Neural cell (in vitro differentiated cells): ENCODE data around the gene OGFR. TPM values are rescaled to one million over a fixed set of nuclear protein-coding genes. Genes with fewer than 3 reads are reported as not detected.
A peak's percentile ranks its signal among the peaks of the same experiment; 100 is the strongest.

Source experiments
- H2AFZ ChIP-seq: fragments of 200-600, 300-800 bp; sonication (generic), shearing (Covaris generic); 2 replicates; pipeline ENCODE4 v1.6.0; 2014; ENCODE audit warnings: low read depth, mild to moderate bottlenecking, antibody characterized with exemption, low read length, moderate library complexity
- H3F3A ChIP-seq: fragments of 200-600 bp; shearing (Covaris generic); 2 replicates; pipeline ENCODE4 v1.6.1; 2016; ENCODE audit warnings: mild to moderate bottlenecking, moderate library complexity, mixed read lengths, antibody characterized with exemption, low read length; ENCODE audit not compliant: insufficient read depth, poor library complexity, severe bottlenecking
- H3K27ac ChIP-seq: fragments of 200-600, 300-800 bp; sonication (generic), shearing (Covaris generic); 2 replicates; pipeline ENCODE4 v1.5.1; 2014; ENCODE audit warnings: mild to moderate bottlenecking, low read length, moderate library complexity
- H3K27me3 ChIP-seq: fragments of 300-800, 200-600 bp; sonication (generic), shearing (Covaris generic); 2 replicates; pipeline ENCODE4 v1.6.0; 2014; ENCODE audit warnings: mild to moderate bottlenecking, low read depth, low read length, moderate library complexity; ENCODE audit not compliant: insufficient read depth
- H3K36me3 ChIP-seq: fragments of 300-800, 200-600 bp; sonication (generic), shearing (Covaris generic); 2 replicates; pipeline ENCODE4 v1.5.1; 2014; ENCODE audit warnings: mild to moderate bottlenecking, antibody characterized with exemption, low read length, moderate library complexity; ENCODE audit not compliant: insufficient read depth
- H3K4me2 ChIP-seq: fragments of 300-800, 200-600 bp; sonication (generic), shearing (Covaris generic); 2 replicates; pipeline ENCODE4 v1.6.0; 2014; ENCODE audit warnings: mild to moderate bottlenecking, low read length
- H3K4me3 ChIP-seq: fragments of 300-800, 200-600 bp; sonication (generic), shearing (Covaris generic); 2 replicates; pipeline ENCODE4 v1.5.1; 2014; ENCODE audit warnings: mild to moderate bottlenecking, low read length, moderate library complexity
- H3K79me2 ChIP-seq: fragments of 200-600 bp; shearing (Covaris generic); replicated peaks from 2 replicates; pipeline ENCODE4 v1.6.0; 2014; ENCODE audit warnings: mild to moderate bottlenecking, low read length, moderate library complexity; ENCODE audit not compliant: insufficient read depth
- H3K9ac ChIP-seq: fragments of 300-800, 200-600 bp; sonication (generic), shearing (Covaris generic); 2 replicates; pipeline ENCODE4 v1.6.1; 2016; ENCODE audit warnings: mild to moderate bottlenecking, low read length, mixed read lengths
- H3K9me2 ChIP-seq: fragments of 200-600 bp; shearing (Covaris generic); 2 replicates; pipeline ENCODE4 v1.6.1; 2016; ENCODE audit warnings: mild to moderate bottlenecking, low read length, mixed read lengths; ENCODE audit not compliant: insufficient read depth
- H3K9me3 ChIP-seq: fragments of 200-600, 300-800 bp; sonication (generic), shearing (Covaris generic); 2 replicates; pipeline ENCODE4 v1.6.1; 2016; ENCODE audit warnings: mild to moderate bottlenecking, mixed run types, low read length, moderate library complexity, mixed read lengths
- H4K20me1 ChIP-seq: fragments of 200-600 bp; shearing (Covaris generic); 2 replicates; pipeline ENCODE4 v1.6.1; 2016; ENCODE audit warnings: mild to moderate bottlenecking, mixed run types; ENCODE audit not compliant: insufficient read depth
- EP300 ChIP-seq: fragments of 450-650 bp; conservative IDR thresholded peaks from 2 replicates; pipeline ENCODE4 v1.6.1; 2014; ENCODE audit warnings: antibody characterized with exemption, mild to moderate bottlenecking, moderate library complexity; ENCODE audit not compliant: poor library complexity, severe bottlenecking
- EZH2 ChIP-seq: fragments of 200-600, 300-800 bp; shearing (Covaris generic), sonication (generic); IDR thresholded peaks from 2 replicates; pipeline ENCODE4 v1.6.1; 2014; ENCODE audit warnings: antibody characterized with exemption, low read length, borderline replicate concordance, mild to moderate bottlenecking; ENCODE audit not compliant: insufficient read depth, poor library complexity, severe bottlenecking
- MXI1 ChIP-seq: fragments of 450-650 bp; conservative IDR thresholded peaks from 2 replicates; pipeline ENCODE4 v1.6.1; 2014; ENCODE audit warnings: antibody characterized with exemption, mild to moderate bottlenecking; ENCODE audit not compliant: poor library complexity, severe bottlenecking
- POLR2AphosphoS5 ChIP-seq: IDR thresholded peaks from 2 replicates; pipeline ENCODE4 v1.6.1; 2012
- RAD21 ChIP-seq: fragments of 450-650 bp; conservative IDR thresholded peaks from 2 replicates; pipeline ENCODE4 v1.6.1; 2014; ENCODE audit warnings: antibody characterized with exemption, mild to moderate bottlenecking, moderate library complexity
- SMC3 ChIP-seq: fragments of 450-650 bp; conservative IDR thresholded peaks from 2 replicates; pipeline ENCODE4 v1.6.1; 2014; ENCODE audit warnings: antibody characterized with exemption, mild to moderate bottlenecking, moderate library complexity; ENCODE audit not compliant: poor library complexity
- TAF1 ChIP-seq: IDR thresholded peaks from 2 replicates; pipeline ENCODE4 v1.6.1; 2012; ENCODE audit warnings: low read depth
- polyA plus RNA-seq: library from polyadenylated mRNA; depleted of rRNA; stranded (reverse); fragments of >200 nt; gene quantifications from 2 replicates; pipeline ENCODE4 v1.2.3, GENCODE V29; 2014
- TF ChIP-seq, protein P1 (sequence below): IDR thresholded peaks from 2 replicates; pipeline ENCODE4 v1.6.1; 2012; ENCODE audit warnings: borderline replicate concordance
- TF ChIP-seq, protein P2 (sequence below): fragments of 450-650 bp; IDR thresholded peaks from 2 replicates; pipeline ENCODE4 v1.5.1; 2014; ENCODE audit warnings: antibody characterized with exemption, mild to moderate bottlenecking, moderate library complexity; ENCODE audit not compliant: poor library complexity, severe bottlenecking

The OGFR gene
- polyA plus RNA-seq, 1 donor from 2014 or later, result 15.6 TPM

DNA sequence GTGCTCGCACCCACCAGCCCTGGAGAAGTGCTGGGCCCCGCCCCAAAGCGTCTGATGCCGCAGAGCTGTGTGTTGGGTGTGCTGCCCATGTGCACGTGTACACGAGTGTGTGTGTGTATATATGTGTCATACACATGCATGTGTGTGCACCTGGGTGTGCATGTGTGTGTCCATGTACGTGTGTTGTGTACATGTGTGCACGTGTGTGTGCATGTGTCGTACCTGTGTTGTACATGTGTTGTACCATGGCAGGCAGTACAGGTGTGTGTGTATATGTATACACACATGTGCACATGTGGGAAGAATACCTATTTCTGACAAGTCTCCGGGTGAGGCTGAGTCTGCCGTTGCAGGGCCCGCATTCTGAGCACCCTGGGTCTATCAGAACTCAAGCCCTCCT lies 14.6 kb upstream of the OGFR start:
- no peaks in the 10 kb centered on the region for H3K9me3 ChIP-seq
- no peak overlapping the region for H2AFZ ChIP-seq
- no peak overlapping the region for H3K4me3 ChIP-seq
- no peaks in the 10 kb centered on the region for H3K79me2 ChIP-seq
- no peaks in the 10 kb centered on the region for H4K20me1 ChIP-seq
- H3K36me3 ChIP-seq, result no peaks in the 10 kb centered on the region
- H3K27me3 ChIP-seq, result no peaks in the 10 kb centered on the region
- no peaks in the 10 kb centered on the region for H3F3A ChIP-seq
- H3K27ac ChIP-seq, result no peak overlapping the region
- H3K4me2 ChIP-seq, result no peak overlapping the region
- H3K9ac ChIP-seq, result no peak overlapping the region
- H3K9me2 ChIP-seq, result no peaks in the 10 kb centered on the region
- TF ChIP-seq, protein P1, sequence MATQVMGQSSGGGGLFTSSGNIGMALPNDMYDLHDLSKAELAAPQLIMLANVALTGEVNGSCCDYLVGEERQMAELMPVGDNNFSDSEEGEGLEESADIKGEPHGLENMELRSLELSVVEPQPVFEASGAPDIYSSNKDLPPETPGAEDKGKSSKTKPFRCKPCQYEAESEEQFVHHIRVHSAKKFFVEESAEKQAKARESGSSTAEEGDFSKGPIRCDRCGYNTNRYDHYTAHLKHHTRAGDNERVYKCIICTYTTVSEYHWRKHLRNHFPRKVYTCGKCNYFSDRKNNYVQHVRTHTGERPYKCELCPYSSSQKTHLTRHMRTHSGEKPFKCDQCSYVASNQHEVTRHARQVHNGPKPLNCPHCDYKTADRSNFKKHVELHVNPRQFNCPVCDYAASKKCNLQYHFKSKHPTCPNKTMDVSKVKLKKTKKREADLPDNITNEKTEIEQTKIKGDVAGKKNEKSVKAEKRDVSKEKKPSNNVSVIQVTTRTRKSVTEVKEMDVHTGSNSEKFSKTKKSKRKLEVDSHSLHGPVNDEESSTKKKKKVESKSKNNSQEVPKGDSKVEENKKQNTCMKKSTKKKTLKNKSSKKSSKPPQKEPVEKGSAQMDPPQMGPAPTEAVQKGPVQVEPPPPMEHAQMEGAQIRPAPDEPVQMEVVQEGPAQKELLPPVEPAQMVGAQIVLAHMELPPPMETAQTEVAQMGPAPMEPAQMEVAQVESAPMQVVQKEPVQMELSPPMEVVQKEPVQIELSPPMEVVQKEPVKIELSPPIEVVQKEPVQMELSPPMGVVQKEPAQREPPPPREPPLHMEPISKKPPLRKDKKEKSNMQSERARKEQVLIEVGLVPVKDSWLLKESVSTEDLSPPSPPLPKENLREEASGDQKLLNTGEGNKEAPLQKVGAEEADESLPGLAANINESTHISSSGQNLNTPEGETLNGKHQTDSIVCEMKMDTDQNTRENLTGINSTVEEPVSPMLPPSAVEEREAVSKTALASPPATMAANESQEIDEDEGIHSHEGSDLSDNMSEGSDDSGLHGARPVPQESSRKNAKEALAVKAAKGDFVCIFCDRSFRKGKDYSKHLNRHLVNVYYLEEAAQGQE, result no peak
- TF ChIP-seq POLR2AphosphoS5 (no peak), EP300 (no peak), SMC3 (no peak), EZH2 (no peak), TAF1 (no peak), RAD21 (no peak)

DNA sequence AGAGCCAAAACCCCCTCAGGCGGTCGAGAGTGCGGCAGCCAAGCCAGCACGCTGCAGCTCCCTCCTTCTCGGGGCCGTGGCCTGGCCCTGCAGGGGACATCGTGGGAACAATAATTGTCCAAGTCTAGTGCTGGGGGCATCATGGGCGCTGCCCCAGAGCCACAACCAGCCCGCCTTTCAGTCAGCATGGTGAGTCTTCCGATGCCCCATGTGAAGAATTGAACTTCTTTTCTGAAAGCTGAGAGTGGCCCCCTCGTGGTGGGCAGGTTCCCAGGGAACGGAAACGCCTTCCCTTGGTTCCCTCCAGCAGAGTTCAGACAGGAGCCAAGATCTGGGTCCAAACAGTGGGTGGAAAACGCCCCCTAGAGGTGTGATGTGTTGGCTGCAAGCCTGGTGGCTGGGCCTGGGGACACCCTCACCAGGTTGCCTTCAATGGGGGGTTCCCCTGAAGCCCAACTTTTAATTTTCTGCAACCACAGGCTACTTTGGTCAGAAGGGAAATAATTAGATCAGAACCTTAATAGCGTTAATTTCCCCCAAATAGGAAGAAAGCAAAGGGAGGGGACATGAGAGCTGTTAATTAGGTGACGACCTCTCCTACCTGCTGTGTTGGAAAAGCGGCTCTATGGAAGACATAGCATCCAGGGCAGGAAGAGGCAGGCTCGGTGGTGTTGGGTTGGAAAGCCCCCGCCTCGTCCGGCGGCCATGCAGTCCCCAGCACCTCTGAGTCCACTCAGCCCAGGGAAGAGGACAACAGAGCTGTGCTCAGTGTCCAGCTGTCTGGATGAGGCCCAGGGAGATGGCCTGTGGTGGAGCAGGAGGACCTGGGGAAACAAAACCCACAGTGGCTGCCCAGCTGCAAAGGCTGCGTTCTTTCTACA lies 13.1 kb upstream of the OGFR start:
- Histone ChIP-seq H2AFZ (no peak overlapping the region), H3F3A (no peaks in the 10 kb centered on the region), H3K79me2 (no peaks in the 10 kb centered on the region), H3K9me3 (no peaks in the 10 kb centered on the region), H3K27me3 (no peaks in the 10 kb centered on the region), H3K4me3 (no peak overlapping the region), H3K4me2 (no peak overlapping the region), H3K9me2 (no peaks in the 10 kb centered on the region), H3K27ac (no peak overlapping the region), H3K9ac (no peak overlapping the region), H3K36me3 (no peaks in the 10 kb centered on the region), H4K20me1 (no peaks in the 10 kb centered on the region)
- TF ChIP-seq POLR2AphosphoS5 (no peak), MXI1 (peak; percentile 83), EZH2 (no peak), SMC3 (peak; percentile 99), EP300 (no peak), RAD21 (peak; percentile 99), TAF1 (no peak)
- TF ChIP-seq, protein P2, sequence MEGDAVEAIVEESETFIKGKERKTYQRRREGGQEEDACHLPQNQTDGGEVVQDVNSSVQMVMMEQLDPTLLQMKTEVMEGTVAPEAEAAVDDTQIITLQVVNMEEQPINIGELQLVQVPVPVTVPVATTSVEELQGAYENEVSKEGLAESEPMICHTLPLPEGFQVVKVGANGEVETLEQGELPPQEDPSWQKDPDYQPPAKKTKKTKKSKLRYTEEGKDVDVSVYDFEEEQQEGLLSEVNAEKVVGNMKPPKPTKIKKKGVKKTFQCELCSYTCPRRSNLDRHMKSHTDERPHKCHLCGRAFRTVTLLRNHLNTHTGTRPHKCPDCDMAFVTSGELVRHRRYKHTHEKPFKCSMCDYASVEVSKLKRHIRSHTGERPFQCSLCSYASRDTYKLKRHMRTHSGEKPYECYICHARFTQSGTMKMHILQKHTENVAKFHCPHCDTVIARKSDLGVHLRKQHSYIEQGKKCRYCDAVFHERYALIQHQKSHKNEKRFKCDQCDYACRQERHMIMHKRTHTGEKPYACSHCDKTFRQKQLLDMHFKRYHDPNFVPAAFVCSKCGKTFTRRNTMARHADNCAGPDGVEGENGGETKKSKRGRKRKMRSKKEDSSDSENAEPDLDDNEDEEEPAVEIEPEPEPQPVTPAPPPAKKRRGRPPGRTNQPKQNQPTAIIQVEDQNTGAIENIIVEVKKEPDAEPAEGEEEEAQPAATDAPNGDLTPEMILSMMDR, result peak; percentile 99
- TF ChIP-seq, protein P1, result no peak
